Kidney (tissue), 14 donors: ENCODE results near the gene STK35. TPM values are rescaled to one million over a fixed set of nuclear protein-coding genes. Genes with fewer than 3 reads are reported as not detected.

Experiments
- DNase-seq, 5 donors: peaks; one replicate each; pipeline ENCODE4 v3.0.0-alpha.2; 2013 to 2020
- FAIRE-seq: peaks from 2 replicates; lab custom pipeline; 2012; peaks lifted over from hg19 to GRCh38; lab: Jason Lieb, UNC
- H3K27ac ChIP-seq, 2 donors: one replicate each; pipeline ENCODE4 v1.7.0; 2013; ENCODE audit warnings: low read depth in 2 of 2, low read length in 2 of 2, inconsistent platforms in 1 of 2
- H3K27me3 ChIP-seq: one replicate; pipeline ENCODE4 v1.7.1; 2013; ENCODE audit warnings: low read length, inconsistent platforms; ENCODE audit not compliant: control insufficient read depth, insufficient read depth
- H3K36me3 ChIP-seq, 3 donors: one replicate each; pipeline versions ENCODE4 v1.7.0 to v1.7.1; 2013; ENCODE audit warnings: low read length in 3 of 3, control low read depth in 1 of 3, inconsistent platforms in 1 of 3; ENCODE audit not compliant: insufficient read depth in 3 of 3, control insufficient read depth in 2 of 3
- H3K4me1 ChIP-seq, 3 donors: one replicate each; pipeline versions ENCODE4 v1.7.0 to v1.7.1; 2013; ENCODE audit warnings: low read length in 3 of 3, inconsistent platforms in 1 of 3, low read depth in 1 of 3; ENCODE audit not compliant: control insufficient read depth in 2 of 3, insufficient read depth in 2 of 3
- H3K4me3 ChIP-seq, 3 donors: one replicate each; pipeline versions ENCODE4 v1.7.0 to v1.8.1; 2013; ENCODE audit warnings: low read length in 3 of 3, control low read depth in 1 of 3, inconsistent platforms in 1 of 3
- H3K9ac ChIP-seq, 3 donors: one replicate each; pipeline versions ENCODE4 v1.7.0 to v1.7.1; 2013; ENCODE audit warnings: low read length in 3 of 3, control low read depth in 1 of 3, inconsistent platforms in 1 of 3
- H3K9me3 ChIP-seq, 3 donors: one replicate each; pipeline versions ENCODE4 v1.7.0 to v1.7.1; 2013; ENCODE audit warnings: low read length in 3 of 3, control low read depth in 1 of 3, inconsistent platforms in 1 of 3; ENCODE audit not compliant: control insufficient read depth in 2 of 3, insufficient read depth in 1 of 3
- CTCF ChIP-seq: IDR thresholded peaks from 3 replicates; pipeline ENCODE4 v1.5.1; 2012; ENCODE audit warnings: mild to moderate bottlenecking, moderate library complexity, borderline replicate concordance; ENCODE audit not compliant: insufficient read depth; ENCODE audit errors: extremely low read depth
- intact Hi-C: fragments of 100-400 bp; cut with DNase I; formaldehyde crosslinking; loops from one replicate; pipeline ENCODE4 v1.11.1; 2022
- polyA plus RNA-seq: library from polyadenylated mRNA; stranded (reverse); fragments of 350-450 nt; fragmentation: Illumina TruSeq; extraction: RNeasy Lipid Tissue Mini Kit (QIAGEN cat#74804); gene quantifications from one replicate; pipeline ENCODE4 v1.2.3, GENCODE V29; 2014; ENCODE audit warnings: low read depth, low replicate concordance; ENCODE audit not compliant: insufficient read depth
- total RNA-seq: library from RNA; stranded (reverse); fragmentation: NEBNext Ultra II Directional; extraction: Animal tissue kit (Norgen Biotek cat#: 25700); gene quantifications from one replicate; pipeline ENCODE4 v1.2.1, GENCODE V29; 2021
- donor health status: control.
- donor health status: control.
- donor health status: control.
- donor health status: control.
- donor health status: control.
- donor health status: DM: yes; HTN: yes; CAD: no.
- donor health status: Normal renal cell carcinoma (clear cell type).

STK35 gene
- total and polyA plus RNA-seq, 2 donors from 2014 or later = 3.7 to 16.5 TPM

- no peaks in the 10 kb centered on the region for H3K27me3 ChIP-seq
- intact Hi-C loops = no loop called here
Measured at GRCh38 chr20:2136275-2136674, 34.6 kb downstream of the STK35 start.

GRCh38 chr20:2137552-2138201 lies 36.0 kb downstream of the STK35 start:
- H3K4me3 ChIP-seq = no peak overlapping the region
- no peak overlapping the region for H3K9ac ChIP-seq
- no peaks in the 10 kb centered on the region for H3K27me3 ChIP-seq
- DNase-seq = no peak
- H3K27ac ChIP-seq = no peak overlapping the region
- H3K4me1 ChIP-seq = peaks cover 0 to 6% (median 2%) of the 10 kb centered on the region in 3 donors
- no peak for TF ChIP-seq CTCF
- H3K36me3 ChIP-seq = no peaks in the 10 kb centered on the region
- intact Hi-C loops = no loop called here
- H3K9me3 ChIP-seq = no peaks in the 10 kb centered on the region
- FAIRE-seq = no peak

More at GRCh38 chr20:2136275-2136674, 34.6 kb downstream of the STK35 start:
- H3K4me1 ChIP-seq = peaks cover 0 to 6% (median 2%) of the 10 kb centered on the region in 3 donors
- no peak overlapping the region for H3K4me3 ChIP-seq
- no peak for TF ChIP-seq CTCF
- no peak overlapping the region for H3K27ac ChIP-seq
- no peaks in the 10 kb centered on the region for H3K9me3 ChIP-seq
- no peak overlapping the region for H3K9ac ChIP-seq
- no peaks in the 10 kb centered on the region for H3K36me3 ChIP-seq
- FAIRE-seq (no peak), DNase-seq (no peak)

DNA sequence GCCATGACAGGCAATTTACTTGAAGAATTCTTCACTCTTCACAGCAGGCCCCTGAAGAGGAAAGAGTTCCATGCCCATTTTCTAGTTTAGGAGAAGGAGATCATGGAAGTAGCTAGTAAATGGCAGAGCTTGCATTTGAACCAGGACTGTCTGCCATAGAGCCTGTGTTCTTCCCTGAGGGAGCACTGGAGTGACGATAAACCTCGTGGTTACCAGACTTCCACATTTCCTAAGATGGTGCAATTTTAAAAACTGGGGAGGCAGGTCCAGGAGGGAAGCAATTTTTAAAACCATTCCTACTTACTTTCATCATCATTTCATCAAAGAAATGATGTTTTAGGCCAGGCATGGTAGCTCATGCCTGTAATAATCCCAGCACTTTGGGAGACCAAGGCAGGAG lies 36.8 kb downstream of the STK35 start:
- TF ChIP-seq CTCF = no peak
- FAIRE-seq (no peak), DNase-seq (no peak)
- Histone ChIP-seq H3K9ac (no peak overlapping the region), H3K4me3 (no peak overlapping the region), H3K27me3 (no peaks in the 10 kb centered on the region), H3K9me3 (no peaks in the 10 kb centered on the region), H3K27ac (no peak overlapping the region), H3K4me1 (peaks cover 0 to 5% (median 2%) of the 10 kb centered on the region in 3 donors), H3K36me3 (no peaks in the 10 kb centered on the region)
- intact Hi-C loops = no loop called here
